Hepatocyte (in vitro differentiated cells): ENCODE data around the gene DKK3.

Experiments
- EZH2 ChIP-seq: fragments of 200-600 bp; sonication (generic); IDR thresholded peaks from 2 replicates; pipeline ENCODE4 v1.6.1; 2016; ENCODE audit warnings: antibody characterized with exemption, mild to moderate bottlenecking, borderline replicate concordance
- EZH2phosphoT487 ChIP-seq: fragments of 200-600 bp; sonication (generic); IDR thresholded peaks from one replicate; pipeline ENCODE4 v1.6.1; 2018; ENCODE audit warnings: antibody characterized with exemption, mild to moderate bottlenecking, low read depth, moderate library complexity; ENCODE audit not compliant: unreplicated experiment, severe bottlenecking
- TF ChIP-seq, protein P1 (sequence below): fragments of 200-600 bp; sonication (generic); IDR thresholded peaks from 2 replicates; pipeline ENCODE4 v1.5.1; 2016; ENCODE audit warnings: antibody characterized with exemption, mild to moderate bottlenecking; ENCODE audit not compliant: poor library complexity

- TF ChIP-seq, protein P1, sequence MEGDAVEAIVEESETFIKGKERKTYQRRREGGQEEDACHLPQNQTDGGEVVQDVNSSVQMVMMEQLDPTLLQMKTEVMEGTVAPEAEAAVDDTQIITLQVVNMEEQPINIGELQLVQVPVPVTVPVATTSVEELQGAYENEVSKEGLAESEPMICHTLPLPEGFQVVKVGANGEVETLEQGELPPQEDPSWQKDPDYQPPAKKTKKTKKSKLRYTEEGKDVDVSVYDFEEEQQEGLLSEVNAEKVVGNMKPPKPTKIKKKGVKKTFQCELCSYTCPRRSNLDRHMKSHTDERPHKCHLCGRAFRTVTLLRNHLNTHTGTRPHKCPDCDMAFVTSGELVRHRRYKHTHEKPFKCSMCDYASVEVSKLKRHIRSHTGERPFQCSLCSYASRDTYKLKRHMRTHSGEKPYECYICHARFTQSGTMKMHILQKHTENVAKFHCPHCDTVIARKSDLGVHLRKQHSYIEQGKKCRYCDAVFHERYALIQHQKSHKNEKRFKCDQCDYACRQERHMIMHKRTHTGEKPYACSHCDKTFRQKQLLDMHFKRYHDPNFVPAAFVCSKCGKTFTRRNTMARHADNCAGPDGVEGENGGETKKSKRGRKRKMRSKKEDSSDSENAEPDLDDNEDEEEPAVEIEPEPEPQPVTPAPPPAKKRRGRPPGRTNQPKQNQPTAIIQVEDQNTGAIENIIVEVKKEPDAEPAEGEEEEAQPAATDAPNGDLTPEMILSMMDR: no peak
- TF ChIP-seq EZH2 (no peak), EZH2phosphoT487 (no peak)
Observed at GRCh38 chr11:12009617-12010321, 1.3 kb upstream of the DKK3 start.
